Measurements from ENCODE around the gene RPTOR. TPM values are rescaled to one million over a fixed set of nuclear protein-coding genes. Genes with fewer than 3 reads are reported as not detected.

The RPTOR gene
- total RNA-seq, 1 donor = 45.5 TPM

DNA sequence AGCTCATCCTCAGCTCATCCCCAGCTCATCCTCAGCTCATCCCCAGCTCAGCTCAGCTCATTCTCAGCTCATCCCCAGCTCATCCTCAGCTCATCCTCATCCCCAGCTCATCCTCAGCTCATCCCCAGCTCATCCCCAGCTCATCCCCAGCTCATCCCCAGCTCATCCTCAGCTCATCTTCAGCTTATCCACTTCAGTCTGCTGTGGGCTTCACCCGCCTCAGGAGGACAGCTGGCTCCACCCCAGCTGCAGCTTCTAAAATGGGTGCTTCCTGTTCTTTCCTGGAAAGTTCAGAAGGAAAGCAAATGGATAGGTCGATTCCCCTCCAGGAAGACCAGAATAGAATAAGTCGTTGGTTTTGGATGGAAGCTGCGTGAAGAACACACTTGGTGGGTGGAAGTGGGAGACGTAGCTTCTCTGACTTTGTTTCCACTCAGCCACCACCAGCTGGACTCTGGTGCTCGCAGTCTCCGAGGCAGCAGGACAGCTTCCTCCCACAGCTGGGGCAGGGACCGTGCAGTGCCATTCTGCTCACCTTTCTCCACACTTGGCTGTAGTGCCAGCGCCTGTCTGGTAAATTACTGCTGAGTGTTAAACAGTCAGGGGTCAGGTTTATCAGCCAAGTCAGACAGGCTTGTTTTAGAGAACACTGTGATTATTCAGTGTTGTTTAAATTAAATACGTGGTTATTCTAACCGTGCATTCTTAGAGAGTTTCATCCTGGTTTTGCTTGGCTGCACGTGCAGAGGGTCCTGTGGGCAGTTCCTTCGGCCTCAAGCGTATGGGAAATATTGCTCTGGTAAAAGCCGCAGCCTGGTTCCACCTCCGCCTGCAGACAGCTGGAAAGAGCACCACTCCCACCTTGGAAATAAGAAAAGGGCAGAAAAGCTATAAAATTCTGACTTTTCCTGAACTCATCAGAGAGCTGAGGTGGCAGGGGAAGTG is 386.0 kb downstream of the RPTOR start:
- DNase-seq (ENCODE audit: low read depth in 2 of 3, low spot score in 2 of 3) = no peak

DNA sequence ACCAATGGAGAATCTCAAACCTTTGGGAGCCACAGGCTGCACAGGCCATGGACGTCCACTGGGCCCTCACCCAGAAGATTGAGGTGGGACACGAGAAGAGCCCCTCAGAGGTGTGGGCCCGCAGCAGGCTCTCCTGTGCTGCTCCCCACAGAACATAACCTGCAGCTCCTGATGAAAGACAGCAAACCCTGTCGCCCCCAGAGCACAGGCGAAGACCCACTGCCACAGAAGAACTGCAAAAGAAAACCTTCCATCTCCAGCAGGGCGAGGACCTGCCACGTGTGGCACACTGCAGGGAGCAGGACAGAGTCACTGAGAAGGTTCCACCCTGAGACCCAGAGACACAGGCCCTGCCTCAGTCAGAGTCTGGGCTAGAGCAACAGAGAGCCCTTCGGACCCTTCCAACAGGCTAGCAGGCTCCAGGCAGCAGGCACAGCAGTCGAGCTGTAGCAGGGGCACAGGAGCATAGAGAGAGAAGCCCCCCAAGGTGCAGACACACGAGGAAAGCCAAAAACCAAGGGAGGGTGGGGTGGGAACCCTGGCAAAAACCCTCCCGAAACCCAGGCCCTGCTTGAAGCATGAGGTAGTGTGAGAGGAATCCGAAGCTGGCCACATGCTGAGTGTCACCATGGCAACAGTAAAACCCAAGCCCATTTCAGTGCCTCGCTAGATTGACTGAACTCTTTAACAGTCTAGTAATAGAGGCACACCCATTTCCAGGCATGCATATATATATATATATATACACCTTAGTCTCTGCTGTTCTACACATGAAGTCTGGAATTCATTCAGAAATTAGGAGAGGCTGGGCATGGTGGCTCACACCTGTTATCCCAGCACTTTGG is 387.0 kb downstream of the RPTOR start:
- DNase-seq (ENCODE audit: low read depth in 2 of 3, low spot score in 2 of 3) = no peak

DNA sequence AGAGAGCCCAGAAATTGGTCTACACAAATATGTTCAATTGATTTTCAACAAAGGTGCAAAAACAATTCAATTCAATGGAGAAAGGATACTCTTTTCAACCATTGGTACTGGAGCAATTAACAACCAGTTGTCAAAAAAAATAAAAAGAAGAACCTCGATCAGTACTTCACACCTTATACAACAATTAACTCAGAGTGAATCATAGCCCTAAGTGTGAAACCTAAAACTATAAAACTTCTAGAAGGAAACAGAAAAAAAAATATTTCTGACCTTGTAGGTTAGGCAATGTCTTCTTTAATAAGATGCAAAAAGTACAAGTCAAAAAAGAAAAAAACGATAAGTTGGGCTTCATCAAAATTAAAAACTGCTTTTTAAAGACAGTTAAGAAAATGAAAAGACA is 390.9 kb downstream of the RPTOR start:
- DNase-seq (ENCODE audit: low read depth in 2 of 3, low spot score in 2 of 3) = no peak

DNA sequence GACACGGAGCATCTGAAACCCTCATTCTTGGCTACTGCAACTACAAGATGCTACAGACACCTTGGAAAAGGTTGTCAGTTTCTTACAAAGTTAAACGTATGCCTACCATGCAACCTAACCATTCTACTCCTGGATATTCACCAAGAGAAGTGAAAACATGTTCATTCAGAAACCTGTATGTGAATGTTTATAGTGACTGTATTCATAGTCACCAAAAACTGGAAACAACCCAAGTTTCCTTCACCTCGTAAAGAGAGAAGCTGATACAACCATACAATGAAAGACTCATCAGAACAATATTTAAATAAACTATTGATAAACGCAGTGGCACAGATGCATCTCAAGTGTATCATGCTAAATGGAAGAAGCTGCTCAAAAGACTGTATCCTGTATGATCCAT is 391.6 kb downstream of the RPTOR start:
- DNase-seq (ENCODE audit: low read depth in 2 of 3, low spot score in 2 of 3) = no peak

DNA sequence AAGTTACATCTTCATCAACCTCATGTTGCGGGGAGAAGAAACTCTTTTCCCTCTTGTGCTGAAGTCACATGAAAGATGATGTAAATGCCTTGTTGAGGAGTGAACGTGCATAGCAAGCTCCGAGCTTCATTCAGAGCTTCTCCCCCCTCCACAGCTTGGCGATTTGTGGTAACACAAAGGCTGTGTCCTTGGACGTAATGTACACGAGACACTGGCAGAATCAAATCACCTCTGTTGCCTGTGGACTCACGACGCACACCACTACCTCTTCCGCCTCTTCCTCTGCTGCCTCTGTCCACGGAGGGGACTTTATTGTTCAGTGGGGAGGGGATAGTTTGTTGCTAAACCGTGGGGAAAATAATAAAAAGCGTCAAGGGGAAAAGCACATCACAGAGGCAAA is 392.1 kb downstream of the RPTOR start:
- DNase-seq (ENCODE audit: low read depth in 2 of 3, low spot score in 2 of 3) = no peak

DNA sequence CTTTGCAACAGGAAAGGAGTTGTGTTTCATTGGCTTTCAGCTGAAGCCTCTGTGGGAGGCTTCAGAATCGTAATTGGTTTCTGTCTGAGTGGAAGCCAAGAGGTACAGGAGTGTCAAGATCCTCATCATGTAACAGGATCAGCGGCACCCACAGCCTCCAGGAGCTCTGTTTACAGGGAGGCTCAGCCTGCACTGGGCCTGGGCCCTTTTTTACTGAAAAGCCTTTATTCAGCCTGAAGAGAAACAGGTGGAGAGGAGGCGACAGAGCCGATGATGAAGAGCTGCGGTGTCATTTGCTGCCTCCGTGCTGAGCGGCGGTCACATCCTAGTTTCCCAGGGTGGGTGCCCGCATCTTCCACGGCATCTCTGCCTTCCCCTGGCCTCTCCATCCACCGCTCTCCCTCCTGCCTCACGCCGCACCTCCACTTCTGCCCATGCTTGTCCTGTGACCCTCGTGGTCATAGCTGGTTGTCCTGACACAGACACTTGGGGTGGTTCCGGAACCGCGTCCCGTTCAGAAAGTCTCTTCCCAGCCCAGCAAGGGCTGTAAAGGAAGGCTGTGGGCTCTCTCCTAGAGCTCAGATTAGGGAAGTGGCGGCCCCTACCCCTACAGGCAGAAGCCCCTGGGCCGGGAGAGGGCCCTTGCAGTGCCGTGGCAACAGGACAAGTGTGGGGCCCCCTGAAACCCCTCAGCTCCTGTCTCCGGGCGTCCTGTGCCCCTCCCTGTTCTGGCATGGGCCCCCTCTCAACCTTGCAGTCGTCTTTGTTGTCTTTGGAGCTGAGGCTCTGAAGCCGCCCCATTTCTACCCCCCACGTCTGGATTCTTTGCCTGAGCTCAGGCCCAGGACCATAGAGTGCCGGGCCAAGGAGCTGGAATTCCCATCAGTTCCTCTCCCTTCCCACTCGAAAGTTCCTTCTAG is 393.1 kb downstream of the RPTOR start:
- DNase-seq (ENCODE audit: low read depth in 2 of 3, low spot score in 2 of 3) = no peak

DNA sequence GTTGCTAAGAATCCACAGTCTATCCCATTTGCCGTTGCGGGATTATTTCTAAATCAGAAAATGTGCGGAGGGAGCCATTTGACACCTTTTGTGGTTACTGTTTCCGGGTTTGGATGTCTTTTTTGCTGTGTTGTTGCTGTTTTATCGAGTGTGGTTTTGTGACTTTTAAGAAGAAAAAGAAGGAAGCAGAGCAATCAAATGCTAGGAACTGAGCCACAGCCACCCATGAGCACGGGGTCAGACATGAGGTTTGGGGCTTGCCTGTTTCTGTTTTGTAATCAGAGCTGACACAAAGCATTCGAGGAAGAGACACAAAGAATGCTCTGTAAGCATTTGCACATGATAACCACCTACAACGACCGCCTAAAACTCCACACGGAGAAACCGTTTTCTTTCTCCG is 393.9 kb downstream of the RPTOR start:
- DNase-seq (ENCODE audit: low read depth in 2 of 3, low spot score in 2 of 3) = peak in 2 of 3 donors; percentile 37 to 66

DNA sequence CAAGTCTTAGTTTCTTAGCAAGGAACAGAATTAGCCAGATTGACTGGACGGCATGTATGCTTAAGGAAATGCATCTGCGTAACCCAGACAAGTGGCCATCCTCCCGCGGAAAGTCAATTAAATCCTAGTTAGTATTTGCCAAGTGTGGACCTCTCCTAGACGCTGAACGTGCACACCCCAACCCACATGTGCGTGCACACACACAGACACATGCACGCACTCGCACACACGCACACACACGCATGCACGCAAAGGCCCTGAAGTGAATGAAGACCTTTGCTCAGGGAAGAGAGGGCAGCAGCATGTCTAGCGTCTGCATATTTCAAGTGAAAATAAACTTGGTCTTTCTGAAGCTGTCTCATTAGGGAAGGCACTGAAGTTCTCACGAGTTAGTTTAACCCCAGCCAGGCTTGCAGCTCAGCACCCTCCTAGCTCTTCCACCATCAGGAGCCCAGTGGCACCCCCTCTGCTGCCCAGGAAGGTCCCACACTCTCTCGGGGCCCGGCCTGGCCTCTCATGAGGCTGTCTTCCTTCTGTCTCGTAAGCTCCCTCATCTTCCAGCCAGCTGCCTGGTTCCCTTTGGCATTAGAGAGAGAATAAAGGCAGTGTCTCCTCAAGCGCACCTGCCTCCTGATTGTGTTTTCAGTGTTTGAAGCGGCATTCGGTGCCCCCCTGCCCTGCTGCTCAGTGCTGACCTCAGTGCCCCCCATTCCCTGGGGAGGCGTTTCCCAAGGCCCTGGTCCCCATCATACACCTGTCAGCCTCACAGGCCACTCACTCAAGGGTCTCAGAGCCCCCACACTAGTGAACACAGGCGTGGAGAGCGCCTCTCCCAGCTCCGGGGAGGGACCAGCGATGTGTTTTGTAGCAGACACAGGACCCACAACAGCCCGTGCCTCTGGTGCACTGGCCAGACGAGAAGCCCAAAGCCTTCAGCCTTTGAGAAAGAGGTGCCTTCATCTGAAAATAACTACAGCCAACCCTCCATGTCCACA is 394.8 kb downstream of the RPTOR start:
- no peak for DNase-seq (ENCODE audit: low read depth in 2 of 3, low spot score in 2 of 3)

DNA sequence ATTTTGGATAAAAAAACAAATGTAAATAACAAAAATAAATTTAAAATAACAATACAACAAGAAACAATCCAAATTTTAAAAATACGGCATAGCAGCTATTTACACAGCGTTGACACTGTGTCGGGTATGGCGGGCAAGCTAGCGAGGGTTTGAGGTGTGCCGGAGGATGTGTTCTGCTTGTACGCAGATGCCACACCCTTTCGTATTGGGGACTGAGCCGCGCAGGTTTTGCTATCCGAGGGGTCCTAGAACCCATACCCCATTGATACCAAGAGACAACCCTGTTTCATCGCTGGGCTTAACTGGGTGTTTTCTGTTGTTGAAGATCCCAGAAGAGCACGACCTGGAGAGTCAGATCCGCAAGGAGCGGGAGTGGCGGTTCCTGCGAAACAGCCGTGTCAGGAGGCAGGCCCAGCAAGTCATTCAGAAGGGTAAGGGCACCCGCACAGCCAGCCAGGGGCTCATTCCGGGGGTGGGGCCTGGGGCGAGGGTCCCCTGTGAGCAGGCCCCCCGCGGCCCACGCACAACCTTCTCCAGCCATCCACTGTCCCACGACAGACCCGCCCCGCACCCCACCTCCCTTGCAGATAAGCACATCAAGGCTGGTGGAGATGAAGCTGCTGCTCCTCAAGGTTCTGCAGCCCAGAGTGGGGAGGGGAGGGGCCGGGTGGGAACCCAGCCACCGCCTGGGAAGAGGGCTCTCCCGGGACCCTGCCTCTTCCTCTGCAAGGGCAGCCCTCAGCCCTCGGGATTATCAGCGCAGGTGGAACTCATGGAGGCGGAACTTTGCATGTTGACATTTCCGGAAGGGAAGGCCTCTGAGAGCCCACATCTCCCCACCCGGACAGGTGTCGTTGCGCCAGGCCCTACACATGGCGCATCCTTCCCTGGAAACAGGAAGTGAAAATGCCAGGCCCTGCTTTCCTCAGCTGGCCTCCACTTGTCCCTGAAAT is 395.8 kb downstream of the RPTOR start:
- DNase-seq (ENCODE audit: low read depth in 2 of 3, low spot score in 2 of 3) = no peak

DNA sequence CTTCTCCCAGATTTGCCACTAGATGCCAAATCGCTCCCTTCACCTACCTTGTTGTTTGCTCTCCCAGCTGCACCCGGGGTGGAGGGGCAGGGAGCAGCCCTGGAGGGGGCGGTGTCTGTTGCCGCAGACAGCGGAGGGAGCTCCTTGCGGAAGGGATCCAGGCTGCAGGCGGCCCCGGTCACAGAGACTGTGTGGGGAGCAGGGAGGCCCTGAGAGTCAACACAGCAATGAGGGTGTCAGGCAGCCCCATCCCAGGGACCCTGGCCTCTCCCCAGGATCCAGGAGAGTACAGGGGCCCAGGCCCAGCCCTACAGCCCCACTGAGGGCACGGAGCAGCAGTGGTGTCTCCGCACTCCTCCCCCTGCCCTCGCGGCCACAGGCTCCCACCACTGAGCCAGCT is 396.5 kb downstream of the RPTOR start:
- DNase-seq (ENCODE audit: low read depth in 2 of 3, low spot score in 2 of 3) = no peak

DNA sequence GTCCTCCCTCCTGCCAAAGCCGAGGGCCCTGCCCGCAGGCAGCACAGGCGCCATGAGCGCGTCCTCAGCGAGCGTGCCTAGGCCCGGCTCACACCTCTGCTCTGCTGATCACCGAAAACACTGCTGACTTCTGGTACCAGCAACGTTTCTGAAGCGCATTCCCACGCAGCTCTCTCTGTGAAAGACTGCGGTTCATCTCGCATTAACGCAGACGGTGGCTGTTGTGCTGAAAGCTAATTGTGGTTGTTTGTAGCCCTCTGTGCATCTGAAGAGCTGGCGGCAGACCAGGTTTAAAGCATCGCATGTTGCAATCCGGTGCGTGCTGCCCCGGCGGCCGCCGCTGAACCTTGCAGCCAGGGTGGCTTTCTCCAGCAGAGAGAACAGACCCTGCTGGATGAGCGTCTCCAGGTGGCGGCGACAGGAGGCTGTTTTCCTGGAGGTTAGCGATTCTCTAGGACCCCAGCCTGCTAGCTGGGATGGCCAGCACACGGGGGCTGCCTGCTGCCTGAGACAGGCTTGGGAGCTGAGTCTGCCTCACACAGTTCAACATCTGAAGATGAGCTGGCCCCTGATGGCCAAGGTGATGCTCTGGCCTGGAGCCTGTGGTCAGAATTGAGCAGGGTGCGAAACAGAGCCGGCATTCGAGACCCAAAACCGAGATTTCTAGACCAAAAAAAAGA is 397.2 kb downstream of the RPTOR start:
- no peak for DNase-seq (ENCODE audit: low read depth in 2 of 3, low spot score in 2 of 3)

DNA sequence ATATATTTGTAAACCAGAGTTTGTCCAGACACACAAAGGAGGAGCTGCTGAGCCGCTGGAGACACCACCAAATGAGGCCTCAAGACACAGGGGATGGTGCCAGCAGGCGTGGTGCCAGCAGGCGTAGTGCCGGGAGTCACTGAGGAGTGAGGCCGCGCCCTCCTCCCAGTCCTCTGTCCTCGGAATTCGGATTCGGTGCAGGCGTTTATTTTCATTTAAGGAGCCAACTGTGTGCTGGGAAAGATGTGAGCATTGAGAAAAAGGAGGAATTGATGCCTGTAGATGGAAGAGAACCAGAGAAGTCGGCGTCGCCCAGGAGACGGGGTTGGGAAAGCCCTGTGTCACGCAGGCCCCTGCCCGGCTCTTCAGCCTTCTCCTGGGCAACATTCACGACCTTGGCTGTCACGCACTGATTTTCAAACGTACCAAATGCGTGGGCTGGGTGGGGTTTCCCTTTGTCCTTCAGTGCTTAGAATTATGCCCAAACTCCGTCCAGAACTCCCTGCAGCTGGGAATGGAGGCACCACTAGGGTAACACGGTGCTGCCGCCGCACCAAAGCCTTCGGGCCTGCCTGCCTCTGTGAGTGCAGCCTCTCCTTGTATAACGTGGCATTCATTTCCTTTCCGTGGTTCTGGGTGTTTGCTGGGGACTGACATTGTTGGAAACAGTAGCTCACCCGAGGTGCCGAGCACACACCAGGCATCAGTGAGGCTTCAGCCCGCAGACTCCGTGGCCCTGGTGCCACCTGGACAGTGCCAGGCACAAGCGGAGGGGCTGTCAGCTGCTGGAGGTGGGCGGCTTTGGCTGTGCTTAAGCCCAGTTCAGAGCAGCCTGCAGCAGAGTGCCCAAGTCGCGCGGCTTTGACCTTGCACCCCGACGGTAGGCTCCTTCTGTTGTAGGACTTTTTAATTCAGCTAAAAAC is 398.0 kb downstream of the RPTOR start:
- no peak for DNase-seq (ENCODE audit: low read depth in 2 of 3, low spot score in 2 of 3)

DNA sequence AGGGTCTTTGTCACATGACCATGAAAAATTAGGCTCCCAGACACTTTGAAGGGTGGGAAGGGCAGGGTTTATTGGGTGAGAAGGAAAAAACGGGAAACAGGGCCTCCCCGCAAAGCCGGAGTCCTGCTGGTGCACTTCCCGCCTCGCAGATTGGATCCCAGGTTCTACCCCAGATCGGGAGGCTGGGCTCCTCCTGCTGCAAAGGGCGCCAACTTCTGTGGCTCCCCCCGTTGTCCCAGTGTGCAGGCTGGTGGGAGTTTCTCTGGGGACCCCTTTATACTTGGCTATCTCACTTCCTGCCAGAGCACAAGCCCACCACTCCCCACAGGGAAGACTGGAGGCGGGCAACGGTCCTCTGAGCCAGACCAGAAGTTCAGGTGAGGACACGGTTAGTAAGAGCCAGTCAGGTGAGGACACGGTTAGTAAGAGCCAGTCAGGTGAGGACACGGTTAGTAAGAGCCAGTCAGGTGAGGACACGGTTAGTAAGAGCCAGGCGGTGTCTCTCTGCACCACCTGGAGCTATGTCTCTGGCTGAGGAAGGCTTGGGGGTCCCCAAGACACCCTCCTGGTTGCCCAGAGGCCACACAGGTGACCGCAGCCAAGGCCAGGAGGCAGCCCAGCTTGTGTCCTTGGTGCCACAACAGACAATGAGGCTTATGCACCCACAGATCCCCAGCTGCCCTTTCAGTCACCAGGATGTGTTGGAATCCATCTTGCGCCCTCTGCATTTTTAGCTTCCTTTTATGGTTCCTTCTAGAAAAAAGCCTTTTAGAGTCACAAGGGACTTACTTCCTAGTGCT is 398.9 kb downstream of the RPTOR start:
- DNase-seq (ENCODE audit: low read depth in 2 of 3, low spot score in 2 of 3) = no peak

DNA sequence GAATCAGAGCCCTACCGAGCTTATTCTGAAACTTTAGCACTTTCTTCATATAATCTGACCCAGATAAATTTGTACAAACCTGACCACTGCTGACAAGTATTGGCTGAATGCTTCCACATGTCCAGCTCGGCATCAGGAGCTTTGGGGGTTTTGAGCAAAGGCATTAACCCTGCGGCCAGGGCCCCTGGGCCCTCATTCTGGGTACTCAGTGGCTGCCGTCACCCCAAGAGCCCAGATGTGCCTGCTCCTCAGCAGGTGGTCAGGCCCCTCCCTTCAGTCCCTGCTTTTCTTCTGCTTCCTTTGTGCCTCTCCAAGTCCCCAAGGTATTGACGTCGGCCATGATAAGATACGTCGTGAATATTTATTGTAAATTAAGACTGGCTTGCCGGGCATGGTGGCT is 399.7 kb downstream of the RPTOR start:
- no peak for DNase-seq (ENCODE audit: low read depth in 2 of 3, low spot score in 2 of 3)

DNA sequence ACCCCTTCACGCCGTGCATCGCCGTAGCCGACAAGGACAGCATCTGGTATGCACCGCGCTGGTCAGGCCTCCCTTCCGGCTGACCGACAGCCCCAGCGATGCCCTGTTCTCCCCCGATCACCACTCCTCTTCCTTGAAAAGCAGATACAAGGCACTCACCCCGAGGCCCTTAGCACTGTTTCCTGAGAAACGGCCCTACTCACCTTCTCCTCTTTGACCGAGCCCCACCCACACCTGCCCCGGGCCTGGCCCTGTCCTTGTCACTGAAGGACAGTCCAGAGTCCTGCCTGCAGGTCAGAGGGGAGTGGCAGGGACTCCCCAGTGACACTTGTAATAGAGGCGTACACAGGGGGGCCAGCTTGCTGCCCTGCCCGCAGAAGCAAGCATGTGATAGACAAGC is 401.1 kb downstream of the RPTOR start:
- DNase-seq (ENCODE audit: low read depth in 2 of 3, low spot score in 2 of 3) = no peak

DNA sequence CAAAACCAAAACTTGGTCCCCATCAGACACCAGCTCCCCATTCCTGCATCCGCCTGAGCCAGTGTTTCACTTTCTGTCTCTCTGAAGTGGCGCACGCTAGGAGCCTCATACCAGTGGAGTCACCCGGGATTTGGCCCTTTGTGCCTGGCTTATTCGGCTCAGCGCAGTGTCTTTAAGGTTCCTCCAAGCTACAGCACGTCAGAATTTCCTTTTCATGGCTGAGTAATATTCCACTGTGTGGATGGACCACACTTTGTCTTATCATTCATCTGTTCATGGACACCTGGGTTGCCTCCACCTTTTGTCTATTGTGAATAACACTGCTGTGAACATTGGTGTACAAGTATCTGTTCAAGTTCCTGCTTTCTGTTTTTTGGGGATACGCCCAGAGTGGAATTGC is 401.8 kb downstream of the RPTOR start:
- DNase-seq (ENCODE audit: low read depth in 2 of 3, low spot score in 2 of 3) = no peak

Measured in hematopoietic multipotent progenitor cell (in vitro differentiated cells).